ENCODE data around the gene CDK4.

DNA sequence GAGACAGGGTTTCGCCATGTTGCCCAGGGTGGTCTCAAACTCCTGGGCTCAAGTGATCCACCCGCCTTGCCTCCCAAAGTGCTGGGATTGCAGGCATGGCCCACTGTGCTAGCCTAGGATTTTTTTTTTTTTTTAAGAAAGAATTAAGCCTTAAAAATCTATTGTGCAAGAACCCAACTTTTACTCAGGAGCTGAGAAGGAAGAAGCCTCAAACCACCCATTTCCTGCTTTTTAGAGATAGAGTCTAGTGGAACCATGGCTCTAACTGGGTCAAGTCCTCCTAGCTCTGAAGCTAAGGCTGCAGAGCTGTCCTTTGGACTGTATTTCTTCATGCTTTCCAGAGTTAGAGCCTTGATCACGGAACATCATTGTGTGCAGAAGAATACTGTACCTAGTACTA, 29.1 kb upstream of the CDK4 start:
- TF ChIP-seq, protein P1, sequence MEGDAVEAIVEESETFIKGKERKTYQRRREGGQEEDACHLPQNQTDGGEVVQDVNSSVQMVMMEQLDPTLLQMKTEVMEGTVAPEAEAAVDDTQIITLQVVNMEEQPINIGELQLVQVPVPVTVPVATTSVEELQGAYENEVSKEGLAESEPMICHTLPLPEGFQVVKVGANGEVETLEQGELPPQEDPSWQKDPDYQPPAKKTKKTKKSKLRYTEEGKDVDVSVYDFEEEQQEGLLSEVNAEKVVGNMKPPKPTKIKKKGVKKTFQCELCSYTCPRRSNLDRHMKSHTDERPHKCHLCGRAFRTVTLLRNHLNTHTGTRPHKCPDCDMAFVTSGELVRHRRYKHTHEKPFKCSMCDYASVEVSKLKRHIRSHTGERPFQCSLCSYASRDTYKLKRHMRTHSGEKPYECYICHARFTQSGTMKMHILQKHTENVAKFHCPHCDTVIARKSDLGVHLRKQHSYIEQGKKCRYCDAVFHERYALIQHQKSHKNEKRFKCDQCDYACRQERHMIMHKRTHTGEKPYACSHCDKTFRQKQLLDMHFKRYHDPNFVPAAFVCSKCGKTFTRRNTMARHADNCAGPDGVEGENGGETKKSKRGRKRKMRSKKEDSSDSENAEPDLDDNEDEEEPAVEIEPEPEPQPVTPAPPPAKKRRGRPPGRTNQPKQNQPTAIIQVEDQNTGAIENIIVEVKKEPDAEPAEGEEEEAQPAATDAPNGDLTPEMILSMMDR (IDR thresholded peaks at IDR 0.05), result no peak
- TF ChIP-seq POLR2A (IDR thresholded peaks at IDR 0.05), result no peak

Data from esophagus squamous epithelium (tissue), 4 donors.